ENCODE measurements around the gene POLR3G.

DNA sequence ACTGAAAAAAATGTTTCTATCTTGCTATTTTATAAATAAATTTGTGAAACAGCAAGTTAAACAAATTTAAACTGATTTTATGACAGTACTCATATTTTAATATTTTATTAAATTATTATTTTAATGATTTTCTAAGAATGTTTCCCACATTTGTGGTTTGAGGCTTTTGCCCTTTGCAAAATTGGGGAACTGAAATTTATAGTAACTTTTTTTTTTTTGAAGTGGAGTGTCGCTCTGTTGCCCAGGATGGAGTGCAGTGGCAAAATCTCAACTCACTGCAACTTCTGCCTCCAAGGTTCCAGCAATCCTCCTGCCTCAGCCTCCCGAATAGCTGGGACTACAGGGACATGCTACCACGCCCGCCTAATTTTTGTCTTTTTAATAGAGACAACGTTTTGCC, 76.7 kb downstream of the POLR3G start:
- TF ChIP-seq POLR2A (IDR thresholded peaks at IDR 0.05; ENCODE audit: low read length) (no peak), GATA1 (IDR thresholded peaks at IDR 0.05; ENCODE audit: low read depth, low read length) (no peak)
